ENCODE results near the gene ECHS1. TPM values are rescaled to one million over a fixed set of nuclear protein-coding genes. Genes with fewer than 3 reads are reported as not detected.

ECHS1 gene
- total and polyA plus RNA-seq, 9 of the 15 experiments (the other 6 are each of a cell fraction or from before 2014, with no cell fraction given) = 16.6 to 100 (median 68.1) TPM

- TF ChIP-seq FOXJ3 (CRISPR knock-in tag; IDR thresholded peaks at IDR 0.05) = no peak
- no peak for TF ChIP-seq COPS2 (conservative IDR thresholded peaks at IDR 0.05)
- TF ChIP-seq MYBL2 (IDR thresholded peaks at IDR 0.05; ENCODE audit: low read depth) = no peak
- no peak for TF ChIP-seq MYBL2 (CRISPR knock-in tag; IDR thresholded peaks at IDR 0.05; ENCODE audit: borderline replicate concordance)
- no peak for TF ChIP-seq ZZZ3 (IDR thresholded peaks at IDR 0.05)
- peak; percentile 71 for TF ChIP-seq CTCFL (IDR thresholded peaks at IDR 0.05; ENCODE audit: borderline replicate concordance, insufficient read depth, low read depth, low read length, poor library complexity, severe bottlenecking)
- TF ChIP-seq ZNF12 (CRISPR knock-in tag; IDR thresholded peaks at IDR 0.05) = no peak
- no peak for TF ChIP-seq SP2 (IDR thresholded peaks at IDR 0.05; ENCODE audit: extremely low read depth, low read depth, low read length, poor library complexity, severe bottlenecking)
- no peak for TF ChIP-seq SREBF1 (IDR thresholded peaks at IDR 0.05; ENCODE audit: borderline replicate concordance, low read depth, low read length)
- no peak for TF ChIP-seq TAL1 (IDR thresholded peaks at IDR 0.05)
- TF ChIP-seq LEF1 (IDR thresholded peaks at IDR 0.05) = no peak
- TF ChIP-seq RB1 (IDR thresholded peaks at IDR 0.05; ENCODE audit: low read depth) = peak; percentile 71; the same call in 1 of the 2 replicates
- no peak for TF ChIP-seq SIN3B (IDR thresholded peaks at IDR 0.05; ENCODE audit: low read depth)
- TF ChIP-seq NR4A1 (CRISPR knock-in tag; IDR thresholded peaks at IDR 0.05) = no peak
- no peak for TF ChIP-seq NR4A1 (tag; IDR thresholded peaks at IDR 0.05)
- no peak for TF ChIP-seq ZNF518B (CRISPR knock-in tag; IDR thresholded peaks at IDR 0.05)
- no peak for TF ChIP-seq BCLAF1 (IDR thresholded peaks at IDR 0.05; ENCODE audit: borderline replicate concordance in 1 of 2, control insufficient read depth in 1 of 2, low read depth in 2 of 2, low read length in 1 of 2)
- TF ChIP-seq ERF (CRISPR knock-in tag; IDR thresholded peaks at IDR 0.05) = no peak
- no peak for TF ChIP-seq RFX5 (IDR thresholded peaks at IDR 0.05; ENCODE audit: low read depth, low read length)
- 0 out of 4 replicates have a peak, but pooled peaks of 1 of the 2 experiments have one; percentile 22 for TF ChIP-seq TBL1XR1 (IDR thresholded peaks at IDR 0.05; ENCODE audit: low read length in 2 of 2)
- TF ChIP-seq PHB2 (IDR thresholded peaks at IDR 0.05; ENCODE audit: low read depth) = no peak
Measured at GRCh38 chr10:133318494-133319127, 54.5 kb downstream of the ECHS1 start (continued).
